Choroid plexus epithelial cell (primary cell): ENCODE data around the gene AQP12B.

Experiments
- DNase-seq: peaks from one replicate; pipeline ENCODE4 v3.0.0-alpha.2; 2010; ENCODE audit warnings: low read depth
- H3K4me3 ChIP-seq: 2 replicates; pipeline ENCODE4 v1.5.1; 2011; ENCODE audit warnings: low read depth, mild to moderate bottlenecking, control low read depth, low read length, moderate library complexity
- CTCF ChIP-seq: conservative IDR thresholded peaks from 2 replicates; pipeline ENCODE4 v1.5.1; 2011; ENCODE audit warnings: low read depth, mild to moderate bottlenecking, control low read depth, inconsistent platforms, low read length, moderate library complexity

AQP12B gene

GRCh38 chr2:240651185-240651584 lies 31.5 kb downstream of the AQP12B start:
- no peak for DNase-seq
- no peak overlapping the region for H3K4me3 ChIP-seq
- no peak for TF ChIP-seq CTCF

DNA sequence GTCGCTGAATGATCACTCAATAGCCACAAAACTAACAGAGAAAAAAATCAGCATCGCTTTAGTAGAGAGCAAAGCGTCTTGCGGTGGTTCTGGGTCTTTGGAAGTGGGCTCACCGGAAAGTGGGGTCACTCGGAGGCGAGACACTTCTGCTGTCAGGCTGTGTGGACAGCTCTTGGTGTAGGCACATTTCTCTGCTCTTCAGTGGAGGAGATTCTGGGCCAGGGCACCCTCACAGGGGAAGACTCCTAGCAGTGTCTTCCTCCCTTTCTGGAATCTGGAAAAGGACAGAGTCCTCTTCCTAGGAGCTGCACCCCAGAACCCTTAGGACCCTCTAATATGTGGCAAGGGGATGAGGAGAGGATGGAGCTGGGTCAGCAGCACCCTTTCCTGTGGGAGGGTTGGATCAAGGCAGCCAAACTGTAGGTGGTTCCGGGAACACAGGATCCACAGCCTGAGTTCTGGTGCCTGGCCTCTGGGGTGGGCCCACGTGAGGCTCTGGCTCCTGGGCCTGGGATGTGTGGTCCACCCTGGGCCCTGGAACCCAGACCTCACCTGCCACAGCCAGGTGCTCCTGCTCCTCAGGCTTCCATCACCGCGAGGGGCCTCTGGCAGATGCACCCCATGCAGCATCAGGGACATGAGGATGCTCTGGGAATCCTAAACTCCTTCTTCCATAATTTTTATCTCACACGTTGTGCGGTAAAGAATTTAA lies 32.3 kb downstream of the AQP12B start:
- TF ChIP-seq CTCF: no peak
- no peak overlapping the region for H3K4me3 ChIP-seq
- DNase-seq: no peak

DNA sequence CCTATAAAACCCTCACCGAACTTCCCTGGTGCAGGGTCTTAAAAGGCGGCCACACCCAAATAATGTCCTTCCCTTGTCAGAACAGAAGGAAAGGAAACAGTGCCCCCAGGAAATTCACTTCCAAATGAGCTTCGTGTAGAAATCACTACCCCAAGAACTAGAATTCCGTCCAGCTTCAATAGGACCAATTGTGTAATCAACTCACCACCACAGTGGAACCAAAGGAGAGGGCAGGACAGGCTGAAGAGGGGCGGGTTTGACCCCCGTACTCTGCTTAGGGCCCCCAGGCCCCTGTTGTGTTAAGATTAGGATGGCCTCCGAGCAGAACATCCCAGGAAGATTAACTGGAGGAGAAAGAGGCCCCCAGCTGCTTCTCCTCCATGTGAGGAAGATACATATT lies 33.4 kb downstream of the AQP12B start:
- no peak overlapping the region for H3K4me3 ChIP-seq
- DNase-seq: no peak
- TF ChIP-seq CTCF: no peak

DNA sequence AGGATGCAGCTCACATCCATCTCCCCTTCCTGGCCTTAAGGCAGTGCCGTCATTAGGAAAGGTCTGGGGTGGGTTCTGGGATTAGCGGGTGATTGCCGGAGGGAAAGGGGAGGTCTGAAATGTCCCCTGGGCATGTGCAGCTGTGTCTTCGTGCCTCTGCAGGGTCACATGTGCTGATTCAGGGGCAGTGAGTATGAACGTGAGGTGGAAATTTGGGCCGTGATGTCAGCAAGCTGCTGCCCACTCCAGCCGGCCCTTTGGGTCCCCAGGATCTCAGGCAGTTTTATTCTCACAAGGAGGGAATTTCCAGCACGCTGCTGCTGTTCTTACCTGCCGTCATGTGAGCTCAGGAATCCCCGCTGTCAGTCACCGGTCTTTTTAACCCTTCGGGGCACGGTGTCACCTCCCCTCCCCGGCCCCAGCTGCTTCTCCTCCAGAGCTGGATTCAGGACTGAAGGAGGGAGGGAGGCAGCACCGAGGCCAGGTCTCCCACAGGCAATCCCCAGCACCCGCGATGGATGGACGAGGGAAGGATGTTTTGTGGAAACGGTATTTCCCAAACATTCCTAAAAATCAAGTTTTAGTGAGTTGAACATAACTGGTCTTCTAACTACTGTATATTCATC lies 33.9 kb downstream of the AQP12B start:
- no peak for TF ChIP-seq CTCF
- no peak overlapping the region for H3K4me3 ChIP-seq
- no peak for DNase-seq

- no peak overlapping the region for H3K4me3 ChIP-seq
- TF ChIP-seq CTCF: no peak
- no peak for DNase-seq
These were observed 34.5 kb downstream of the AQP12B start for GRCh38 chr2:240648155-240648649.

DNA sequence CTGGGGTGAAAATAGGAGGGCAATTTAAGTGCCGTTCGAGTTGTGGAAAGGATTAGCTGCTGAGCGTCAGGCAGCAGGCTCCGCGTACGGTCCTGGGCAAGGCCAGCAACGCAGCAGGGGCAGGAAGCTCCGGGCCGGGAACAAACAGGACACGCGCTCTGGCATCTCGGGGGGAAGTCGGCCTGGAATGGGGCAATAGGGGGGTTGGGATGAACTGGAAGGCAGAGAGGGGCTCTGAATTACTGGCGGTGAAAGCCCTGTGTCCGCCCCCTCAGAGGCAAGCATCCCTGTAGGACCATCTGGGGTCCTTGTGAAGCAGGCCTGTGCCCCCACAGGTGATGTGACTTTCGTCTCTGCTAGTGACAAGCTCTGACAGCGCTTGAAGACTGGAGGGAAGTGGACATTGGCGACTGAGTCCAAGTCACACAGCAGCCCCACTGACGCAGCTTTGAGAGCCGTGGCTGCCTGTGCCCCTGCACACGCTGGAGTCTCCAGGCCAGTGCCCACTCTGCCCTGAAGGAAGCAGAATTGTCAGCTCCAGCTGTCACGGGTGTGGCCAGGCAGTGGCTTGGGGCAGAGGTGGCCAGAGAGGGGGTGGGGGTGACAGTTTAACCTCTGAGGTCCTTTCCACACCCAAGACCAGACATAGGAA lies 35.1 kb downstream of the AQP12B start:
- no peak overlapping the region for H3K4me3 ChIP-seq
- DNase-seq: no peak
- TF ChIP-seq CTCF: no peak
